Progenitor cell of endocrine pancreas (in vitro differentiated cells): ENCODE results near the gene DPP4. TPM values are rescaled to one million over a fixed set of nuclear protein-coding genes. Genes with fewer than 3 reads are reported as not detected.

Source experiments
- DNase-seq: peaks from one replicate; pipeline ENCODE4 v3.0.0; 2021; ENCODE audit warnings: low spot score; ENCODE audit not compliant: unreplicated experiment
- H3K27ac Mint-ChIP-seq: 2 replicates; pipeline ENCODE4 v1.8.0; 2021; ENCODE audit warnings: mild to moderate bottlenecking, moderate library complexity, mixed read lengths
- H3K27me3 Mint-ChIP-seq: 2 replicates; pipeline ENCODE4 v1.8.0; 2021; ENCODE audit warnings: mixed read lengths
- H3K36me3 Mint-ChIP-seq: 2 replicates; pipeline ENCODE4 v1.8.0; 2022; ENCODE audit warnings: mixed read lengths; ENCODE audit not compliant: insufficient read depth
- H3K4me1 Mint-ChIP-seq: 2 replicates; pipeline ENCODE4 v1.8.0; 2021; ENCODE audit warnings: low read depth, mixed read lengths
- H3K4me3 Mint-ChIP-seq: 2 replicates; pipeline ENCODE4 v1.8.0; 2021; ENCODE audit warnings: low read depth, mild to moderate bottlenecking, moderate library complexity, mixed read lengths
- H3K9me3 Mint-ChIP-seq: 2 replicates; pipeline ENCODE4 v1.8.0; 2021; ENCODE audit warnings: low read depth, mixed read lengths
- CTCF ChIP-seq: fragments of 200-600 bp; sonication (generic); IDR thresholded peaks from one replicate; pipeline ENCODE4 v1.5.0; 2021; ENCODE audit warnings: antibody characterized with exemption, mild to moderate bottlenecking; ENCODE audit not compliant: unreplicated experiment
- total RNA-seq: library from RNA; stranded (reverse); gene quantifications from 2 replicates; pipeline ENCODE4 v1.2.1, GENCODE V29; 2021

The DPP4 gene
- total RNA-seq, 1 donor from 2014 or later: 3.2 TPM

GRCh38 chr2:162070228-162070936, 3.6 kb downstream of the DPP4 start:
- H3K9me3 Mint-ChIP-seq: no peaks in the 10 kb centered on the region
- no peak for DNase-seq
- no peak overlapping the region for H3K4me3 Mint-ChIP-seq
- H3K27me3 Mint-ChIP-seq: peaks cover 59% of the 10 kb centered on the region
- H3K36me3 Mint-ChIP-seq: no peaks in the 10 kb centered on the region
- no peak overlapping the region for H3K27ac Mint-ChIP-seq
- TF ChIP-seq CTCF: no peak
- H3K4me1 Mint-ChIP-seq: peaks cover 30% of the 10 kb centered on the region

DNA sequence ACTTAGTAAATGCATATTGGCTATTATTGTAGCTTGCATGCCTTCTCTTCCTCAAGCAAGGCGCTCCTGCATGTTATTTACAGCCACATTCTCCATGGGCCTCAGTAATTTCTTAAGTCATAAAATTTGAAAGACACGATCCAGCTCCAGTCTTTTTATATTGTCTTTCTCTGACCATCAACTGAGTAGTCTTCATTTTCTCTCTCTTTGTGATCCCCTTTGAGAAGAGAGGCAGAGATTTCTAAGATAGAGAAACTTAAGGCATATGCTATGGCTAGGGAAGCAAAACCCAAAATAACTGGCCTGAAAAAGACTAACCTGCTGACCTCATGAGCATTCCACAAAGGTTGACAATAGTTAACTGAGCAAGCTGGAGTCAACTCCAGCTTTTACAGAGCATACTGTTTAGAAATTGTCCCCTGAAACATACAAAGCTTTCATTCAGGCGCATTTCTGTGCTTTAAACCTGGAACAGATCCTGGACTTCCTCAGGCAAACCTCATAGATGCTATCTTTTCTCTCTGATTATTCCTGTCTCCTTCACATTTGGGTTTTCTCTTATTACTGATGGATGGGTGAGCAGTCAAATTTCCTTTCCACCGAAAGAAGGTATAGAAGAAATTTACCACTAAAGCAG, 4.6 kb downstream of the DPP4 start:
- Mint-ChIP-seq H3K4me3 (no peak overlapping the region), H3K27me3 (peaks cover 57% of the 10 kb centered on the region), H3K9me3 (no peaks in the 10 kb centered on the region), H3K4me1 (peaks cover 21% of the 10 kb centered on the region), H3K27ac (no peak overlapping the region), H3K36me3 (no peaks in the 10 kb centered on the region)
- DNase-seq: no peak
- TF ChIP-seq CTCF: no peak

DNA sequence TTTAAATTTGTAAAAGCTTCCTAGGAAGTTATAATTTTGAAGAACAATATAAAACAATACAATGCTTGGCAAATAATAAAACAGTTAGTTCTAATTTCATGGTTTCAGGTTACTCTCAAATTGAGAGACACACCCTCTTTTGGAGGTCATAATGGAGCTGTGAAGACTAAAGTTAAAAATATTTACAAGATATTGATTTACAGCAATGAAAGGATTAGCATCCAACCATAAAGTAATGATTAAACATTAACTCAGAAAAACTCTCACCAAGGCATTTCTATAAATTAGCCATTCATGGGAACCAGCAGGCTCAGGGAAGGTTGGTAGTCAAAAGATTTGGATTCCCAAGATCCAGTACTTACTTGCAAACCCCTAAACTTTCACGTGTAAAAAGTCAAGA, 6.4 kb downstream of the DPP4 start:
- H3K36me3 Mint-ChIP-seq: no peaks in the 10 kb centered on the region
- no peak for DNase-seq
- no peak overlapping the region for H3K27ac Mint-ChIP-seq
- H3K4me1 Mint-ChIP-seq: peaks cover 17% of the 10 kb centered on the region
- H3K4me3 Mint-ChIP-seq: no peak overlapping the region
- H3K27me3 Mint-ChIP-seq: peaks cover 57% of the 10 kb centered on the region
- no peaks in the 10 kb centered on the region for H3K9me3 Mint-ChIP-seq
- TF ChIP-seq CTCF: no peak

DNA sequence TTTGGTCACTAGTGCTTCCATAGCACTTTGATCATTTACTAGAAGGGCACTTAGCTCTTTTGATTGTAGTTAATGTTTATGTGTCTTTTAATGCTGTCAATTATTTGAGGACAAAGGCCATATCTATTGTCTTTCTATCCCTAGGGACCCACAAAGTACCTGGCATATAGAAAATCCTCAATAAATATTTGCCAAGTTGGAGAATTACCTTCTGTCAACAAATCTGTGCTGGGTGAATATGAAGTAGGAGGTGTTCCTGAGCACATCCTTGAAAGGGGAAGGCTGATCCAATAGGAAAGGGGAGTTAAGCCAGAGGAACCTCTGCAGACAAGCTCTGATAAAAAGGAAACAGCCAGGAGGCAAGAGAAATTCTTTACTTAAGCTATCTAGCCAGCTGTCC, 8.2 kb downstream of the DPP4 start:
- H3K27ac Mint-ChIP-seq: no peak overlapping the region
- no peak for DNase-seq
- H3K9me3 Mint-ChIP-seq: no peaks in the 10 kb centered on the region
- peaks cover 46% of the 10 kb centered on the region for H3K27me3 Mint-ChIP-seq
- H3K36me3 Mint-ChIP-seq: no peaks in the 10 kb centered on the region
- TF ChIP-seq CTCF: no peak
- H3K4me1 Mint-ChIP-seq: peaks cover 15% of the 10 kb centered on the region
- H3K4me3 Mint-ChIP-seq: no peak overlapping the region

- no peak overlapping the region for H3K4me3 Mint-ChIP-seq
- peaks cover 11% of the 10 kb centered on the region for H3K4me1 Mint-ChIP-seq
- H3K27me3 Mint-ChIP-seq: peaks cover 36% of the 10 kb centered on the region
- no peak for DNase-seq
- H3K36me3 Mint-ChIP-seq: no peaks in the 10 kb centered on the region
- no peak overlapping the region for H3K27ac Mint-ChIP-seq
- no peaks in the 10 kb centered on the region for H3K9me3 Mint-ChIP-seq
- no peak for TF ChIP-seq CTCF
Observed at GRCh38 chr2:162063899-162064298, 10.1 kb downstream of the DPP4 start.
